Natural killer cell (primary cell): Measurements from ENCODE around the gene TRPC5OS. TPM values are rescaled to one million over a fixed set of nuclear protein-coding genes. Genes with fewer than 3 reads are reported as not detected.

Experiments used
- ATAC-seq, 3 donors: fragments of 150-1000 bp in 2 of 3; fragments of 200-7000 bp in 1 of 3; cut with Tn5 transposase; 1 replicate in 1 of 3; 2 replicates in 2 of 3; pipeline ENCODE4 v1.10.0; 2021; ENCODE audit warnings: mild to moderate bottlenecking in 2 of 3, moderate library complexity in 2 of 3
- DNase-seq, 2 donors: peaks; one replicate each; pipeline versions ENCODE4 v3.0.0 to v3.0.0-alpha.2; 2013 to 2021; ENCODE audit warnings: mixed read lengths in 1 of 2
- H3K27ac ChIP-seq: one replicate; pipeline ENCODE4 v1.5.1; 2013; ENCODE audit warnings: mild to moderate bottlenecking, low read length
- H3K27me3 ChIP-seq: one replicate; pipeline ENCODE4 v1.6.1; 2013; ENCODE audit warnings: low read length; ENCODE audit not compliant: control insufficient read depth, insufficient read depth
- H3K36me3 ChIP-seq: one replicate; pipeline ENCODE4 v1.6.1; 2013; ENCODE audit warnings: low read length; ENCODE audit not compliant: control insufficient read depth, insufficient read depth
- H3K4me1 ChIP-seq: one replicate; pipeline ENCODE4 v1.6.1; 2013; ENCODE audit warnings: low read length; ENCODE audit not compliant: control insufficient read depth, insufficient read depth
- H3K4me3 ChIP-seq: one replicate; pipeline ENCODE4 v1.5.1; 2013; ENCODE audit warnings: low read length
- H3K9me3 ChIP-seq: one replicate; pipeline ENCODE4 v1.6.1; 2013; ENCODE audit warnings: low read length; ENCODE audit not compliant: control insufficient read depth, insufficient read depth
- H3K27ac Mint-ChIP-seq, 2 donors: one replicate each; pipeline ENCODE4 v1.8.0; 2022; ENCODE audit warnings: mild to moderate bottlenecking in 2 of 2, mixed read lengths in 2 of 2, moderate library complexity in 1 of 2
- H3K27me3 Mint-ChIP-seq, 2 donors: one replicate each; pipeline ENCODE4 v1.8.0; 2022; ENCODE audit warnings: low read depth in 2 of 2, mixed read lengths in 2 of 2
- H3K36me3 Mint-ChIP-seq: one replicate; pipeline ENCODE4 v1.8.0; 2022; ENCODE audit warnings: mixed read lengths
- H3K4me1 Mint-ChIP-seq, 2 donors: one replicate each; pipeline ENCODE4 v1.8.0; 2022; ENCODE audit warnings: mixed read lengths in 2 of 2
- H3K4me3 Mint-ChIP-seq: one replicate; pipeline ENCODE4 v1.8.0; 2022; ENCODE audit warnings: mild to moderate bottlenecking, moderate library complexity, mixed read lengths
- H3K9me3 Mint-ChIP-seq, 2 donors: one replicate each; pipeline ENCODE4 v1.8.0; 2022; ENCODE audit warnings: mixed read lengths in 2 of 2
- CTCF ChIP-seq: fragments of 200-600 bp; IDR thresholded peaks from one replicate; pipeline ENCODE4 v1.8.0; 2022; ENCODE audit warnings: antibody characterized with exemption
- WGBS: methylation state at CpG from one replicate; pipeline ENCODE4 v1.1.7; 2013; ENCODE audit warnings: missing lambda C conversion rate; ENCODE audit not compliant: insufficient coverage; 5-methylcytosine and 5-hydroxymethylcytosine counted together
- intact Hi-C: fragments of 100-400 bp; cut with micrococcal nuclease; formaldehyde crosslinking; loops from one replicate; pipeline ENCODE4 v1.14.2; 2022
- total RNA-seq, 4 donors: library from RNA; stranded (reverse); fragments of 120-200 nt in 1 of 4; gene quantifications; one replicate each; pipeline versions ENCODE4 v1.2.3 to v1.2.4, GENCODE V29; 2013 to 2022

TRPC5OS gene
- total RNA-seq, 3 donors from 2014 or later (not counting 1 experiment from before 2014, with no cell fraction given) = not detected

- WGBS = 100% methylated on average over 1 of the region's 2 CpGs
- Histone ChIP-seq H3K27ac (no peak overlapping the region), H3K27me3 (no peaks in the 10 kb centered on the region), H3K4me1 (no peaks in the 10 kb centered on the region), H3K9me3 (no peaks in the 10 kb centered on the region), H3K36me3 (no peaks in the 10 kb centered on the region), H3K4me3 (no peak overlapping the region)
- intact Hi-C loops = no loop called here
- Mint-ChIP-seq H3K27me3 (peaks cover 0 to 20% of the 10 kb centered on the region in 2 donors), H3K27ac (no peak overlapping the region), H3K4me3 (no peak overlapping the region), H3K36me3 (no peaks in the 10 kb centered on the region), H3K4me1 (no peaks in the 10 kb centered on the region), H3K9me3 (no peaks in the 10 kb centered on the region)
- TF ChIP-seq CTCF = no peak
- ATAC-seq (no peak), DNase-seq (no peak)
These were observed 8.7 kb upstream of the TRPC5OS start for GRCh38 chrX:111867236-111867635.

GRCh38 chrX:111868726-111869638, 7.0 kb upstream of the TRPC5OS start:
- no peak for TF ChIP-seq CTCF
- no peaks in the 10 kb centered on the region for H3K36me3 ChIP-seq
- H3K27me3 ChIP-seq = no peaks in the 10 kb centered on the region
- 7% methylated on average over 4 of the region's 5 CpGs for WGBS
- intact Hi-C loops = no loop called here
- Mint-ChIP-seq H3K4me1 (no peaks in the 10 kb centered on the region), H3K27ac (no peak overlapping the region), H3K27me3 (peaks cover 0 to 20% of the 10 kb centered on the region in 2 donors), H3K9me3 (no peaks in the 10 kb centered on the region), H3K4me3 (no peak overlapping the region), H3K36me3 (no peaks in the 10 kb centered on the region)
- DNase-seq (no peak), ATAC-seq (no peak)
- no peaks in the 10 kb centered on the region for H3K9me3 ChIP-seq
- H3K4me1 ChIP-seq = no peaks in the 10 kb centered on the region
- H3K27ac ChIP-seq = no peak overlapping the region
- H3K4me3 ChIP-seq = no peak overlapping the region

GRCh38 chrX:111869639-111870034, 6.3 kb upstream of the TRPC5OS start:
- Histone ChIP-seq H3K9me3 (no peaks in the 10 kb centered on the region), H3K4me3 (no peak overlapping the region), H3K36me3 (no peaks in the 10 kb centered on the region), H3K27me3 (no peaks in the 10 kb centered on the region), H3K4me1 (no peaks in the 10 kb centered on the region), H3K27ac (no peak overlapping the region)
- Mint-ChIP-seq H3K4me3 (no peak overlapping the region), H3K36me3 (no peaks in the 10 kb centered on the region), H3K27ac (no peak overlapping the region), H3K4me1 (no peaks in the 10 kb centered on the region), H3K9me3 (no peaks in the 10 kb centered on the region), H3K27me3 (peaks cover 0 to 20% of the 10 kb centered on the region in 2 donors)
- peak in 1 of 3 donors; percentile 74 for ATAC-seq
- intact Hi-C loops = no loop called here
- peak; percentile 41 for TF ChIP-seq CTCF
- DNase-seq = peak in 1 of 2 donors; percentile 40
- WGBS = 7% methylated on average over 1 of the region's 1 CpG
